HepG2 (cell line): ENCODE results near the gene MPPE1. TPM values are rescaled to one million over a fixed set of nuclear protein-coding genes. Genes with fewer than 3 reads are reported as not detected.

Source experiments
- ATAC-seq: fragments of 200-7000 bp; cut with Tn5 transposase; 3 replicates; pipeline ENCODE4 v1.9.1; 2020; ENCODE audit warnings: mild to moderate bottlenecking, moderate library complexity
- BruUV-seq: library from RNA; stranded (reverse); fragments of 400-500 nt; replicated peaks from 2 replicates; lab custom pipeline; 2021; lab: Mats Ljungman, UMichigan
- CTCF ChIA-PET: fragments of 300-600 bp; formaldehyde crosslinking; extraction: SDS; loops from one replicate; lab custom pipeline; 2021; ENCODE audit warnings: low total read pairs, inconsistent platforms, low intra/inter-chr PET ratio; lab: Yijun Ruan, JAX
- POLR2A ChIA-PET: fragments of 350-600 bp; sonication (Branson Sonifier 250); formaldehyde crosslinking; loops from one replicate; lab custom pipeline; 2020; ENCODE audit warnings: antibody characterized with exemption, inconsistent platforms; lab: Yijun Ruan, JAX
- DNase-seq: peaks from one replicate; pipeline ENCODE4 v3.0.0-alpha.2; 2015; ENCODE audit warnings: low spot score
- FAIRE-seq: peaks from 3 replicates; lab custom pipeline; 2011; peaks lifted over from hg19 to GRCh38; lab: Jason Lieb, UNC
- H2AFZ ChIP-seq: one replicate; pipeline ENCODE4 v1.6.1; 2011; ENCODE audit warnings: low read length, inconsistent platforms
- H3K27ac ChIP-seq: fragments of 300-600 bp; 3 replicates; pipeline ENCODE4 v1.8.0; 2011; ENCODE audit warnings: mixed run types, mild to moderate bottlenecking, mixed read lengths, low read length, inconsistent platforms; ENCODE audit not compliant: insufficient read depth; ENCODE audit errors: extremely low read length
- H3K27me3 ChIP-seq, 2 experiments: fragments of 200-600 bp in 1 of 2; 2 replicates in 1 of 2; 3 replicates in 1 of 2; pipeline versions ENCODE4 v1.6.0 to v1.8.0; 2011; ENCODE audit warnings: low read length in 2 of 2, mild to moderate bottlenecking in 2 of 2, moderate library complexity in 2 of 2, inconsistent platforms in 1 of 2; ENCODE audit not compliant: insufficient read depth in 2 of 2, control insufficient read depth in 1 of 2
- H3K36me3 ChIP-seq, 2 experiments: fragments of 200-600 bp in 1 of 2; replicated peaks in 1 of 2; 2 replicates in 1 of 2; 3 replicates in 1 of 2; pipeline versions ENCODE4 v1.5.1 to v1.8.0; 2011; ENCODE audit warnings: low read length in 2 of 2, inconsistent platforms in 1 of 2; ENCODE audit not compliant: insufficient read depth in 2 of 2, control insufficient read depth in 1 of 2
- H3K4me1 ChIP-seq: 2 replicates; pipeline ENCODE4 v1.5.1; 2012; ENCODE audit warnings: low read length, inconsistent platforms; ENCODE audit not compliant: insufficient read depth
- H3K4me2 ChIP-seq: 2 replicates; pipeline ENCODE4 v1.6.0; 2011; ENCODE audit warnings: low read depth, low read length, inconsistent platforms
- H3K4me3 ChIP-seq, 3 experiments: fragments of 200-600 bp in 1 of 3; sonication (generic), shearing (Covaris generic) in 1 of 3; replicated peaks in 1 of 3; 2 replicates each; pipeline ENCODE4 v1.5.1; 2011 to 2016; ENCODE audit warnings: low read length in 3 of 3, inconsistent platforms in 2 of 3, low read depth in 2 of 3, mild to moderate bottlenecking in 2 of 3, control low read depth in 1 of 3, mixed read lengths in 1 of 3; ENCODE audit not compliant: insufficient read depth in 1 of 3
- H3K79me2 ChIP-seq: one replicate; pipeline ENCODE4 v1.6.1; 2011; ENCODE audit warnings: low read length, inconsistent platforms; ENCODE audit not compliant: insufficient read depth
- H3K9ac ChIP-seq: 2 replicates; pipeline ENCODE4 v1.6.0; 2011; ENCODE audit warnings: mild to moderate bottlenecking, low read depth, low read length, inconsistent platforms; ENCODE audit not compliant: insufficient read depth
- H3K9me3 ChIP-seq: 2 replicates; pipeline ENCODE4 v1.5.1; 2012; ENCODE audit warnings: mild to moderate bottlenecking, low read length
- H4K20me1 ChIP-seq: 2 replicates; pipeline ENCODE4 v1.6.0; 2011; ENCODE audit warnings: inconsistent platforms, mild to moderate bottlenecking, low read length, moderate library complexity; ENCODE audit not compliant: insufficient read depth
- CBX2 ChIP-seq, 2 experiments: fragments of 200-600 bp in 1 of 2; sonication (generic); formaldehyde crosslinking in 1 of 2; IDR thresholded peaks; 2 replicates each; pipeline versions ENCODE4 v1.7.0 to v1.8.1; 2018 to 2022; ENCODE audit warnings: low read depth in 2 of 2, low read length in 1 of 2, mild to moderate bottlenecking in 1 of 2, missing genetic modification reagents in 1 of 2
- DMAP1 ChIP-seq: IDR thresholded peaks from 2 replicates; pipeline ENCODE4 v1.6.1; 2016
- HMGXB4 ChIP-seq, 2 experiments: sonication (generic) in 1 of 2; formaldehyde crosslinking in 1 of 2; IDR thresholded peaks; 2 replicates each; pipeline versions ENCODE4 v1.4.0 to v1.6.1; 2018 to 2020; ENCODE audit warnings: missing genetic modification reagents in 2 of 2, borderline replicate concordance in 1 of 2, low read depth in 1 of 2, mild to moderate bottlenecking in 1 of 2, missing biosample characterization in 1 of 2
- KMT2A ChIP-seq: sonication (generic); formaldehyde crosslinking; IDR thresholded peaks from 2 replicates; pipeline ENCODE4 v1.4.0; 2020; ENCODE audit warnings: missing genetic modification reagents
- RBFOX2 ChIP-seq: fragments of 200-400 bp; formaldehyde crosslinking; IDR thresholded peaks from 2 replicates; pipeline ENCODE4 v1.6.1; 2017; ENCODE audit warnings: low read depth, mild to moderate bottlenecking, low read length
- ZFP1 ChIP-seq: IDR thresholded peaks from 2 replicates; pipeline ENCODE4 v1.6.1; 2016
- ZNF10 ChIP-seq: sonication (generic); formaldehyde crosslinking; IDR thresholded peaks from 2 replicates; pipeline ENCODE4 v1.4.0; 2020; ENCODE audit warnings: mild to moderate bottlenecking, low read depth, missing genetic modification reagents, borderline replicate concordance
- ZNF572 ChIP-seq: sonication (generic); formaldehyde crosslinking; IDR thresholded peaks from 2 replicates; pipeline ENCODE4 v1.5.1; 2020; ENCODE audit warnings: mild to moderate bottlenecking, missing genetic modification reagents
- ZNF580 ChIP-seq: IDR thresholded peaks from 2 replicates; pipeline ENCODE4 v1.6.1; 2016; ENCODE audit warnings: low read depth, borderline replicate concordance
- WGBS: methylation state at CpG from one replicate; pipeline ENCODE4 v1.1.6; 2017; ENCODE audit warnings: low lambda C conversion rate; 5-methylcytosine and 5-hydroxymethylcytosine counted together
- in situ Hi-C: cut with HindIII; loops from 2 replicates; pipeline ENCODE4 v1.10.0; 2017; ENCODE audit warnings: low pct_unique_long_range_greater_than_20kb; ENCODE audit not compliant: extremely low pct_ligation_motif_present
- intact Hi-C: fragments of 100-400 bp; cut with micrococcal nuclease; formaldehyde crosslinking; loops from one replicate; pipeline ENCODE4 v1.10.0; 2022; ENCODE audit not compliant: unreplicated experiment
- polyA plus RNA-seq, 8 experiments: library from polyadenylated mRNA; depleted of rRNA in 3 of 8; stranded (reverse) in 7 of 8; unstranded in 1 of 8; fragments of >200 nt; fragmentation: Illumina TruSeq in 4 of 8; extraction: Trizol in 4 of 8; gene quantifications; 2 replicates each; pipeline versions ENCODE4 v1.2.1 to v1.2.3, GENCODE V29; 2011 to 2016; ENCODE audit warnings: low read depth in 4 of 8, missing spikeins in 1 of 8, mixed read lengths in 1 of 8; ENCODE audit not compliant: insufficient read depth in 1 of 8
- total RNA-seq, 5 experiments: library from RNA; depleted of rRNA; stranded (reverse); fragments of >200 nt; fragmentation: Illumina TruSeq; extraction: Trizol; gene quantifications; 2 replicates each; pipeline ENCODE4 v1.2.3, GENCODE V29; 2016; ENCODE audit warnings: low read depth in 1 of 5

Gene MPPE1
- total and polyA plus RNA-seq, 2 of the 13 experiments (the other 11 are each of a cell fraction or from before 2014, with no cell fraction given), result 9.6 to 11.9 TPM

- TF ChIP-seq HMGXB4 (CRISPR knock-in tag; IDR thresholded peaks at IDR 0.05; ENCODE audit: borderline replicate concordance in 1 of 2, low read depth in 1 of 2), result peak in 1 of 2 experiments; percentile 78; a peak in 1 of 4 replicates
- no peak for TF ChIP-seq ZNF10
- TF ChIP-seq RBFOX2, result 0 out of 2 replicates have a peak, but pooled peaks have one; percentile 40
- no peak for TF ChIP-seq ZNF580 (CRISPR knock-in tag)
- TF ChIP-seq ZFP1, result peak; percentile 25; the same call in 1 of the 2 replicates
Measured at GRCh38 chr18:11947214-11948191, 39.4 kb upstream of the MPPE1 start (continued).

- no peaks in the 10 kb centered on the region for H3K36me3 ChIP-seq
- POLR2A ChIA-PET, result interaction anchor here (0.6 to 5.4 kb wide), 7 partner anchors 9 to 53 kb away, joined by 3 to 69 read pairs (median 5); partner anchors contain the start of gene IMPA2
- ATAC-seq (peak; percentile 64), FAIRE-seq (no peak), DNase-seq (no peak)
- WGBS, result 1% methylated on average over 3 of the region's 3 CpGs
- H4K20me1 ChIP-seq, result no peaks in the 10 kb centered on the region
- H3K27ac ChIP-seq, result peak overlapping the region; percentile 52
- TSS peak; percentile 92 for BruUV-seq
- peaks cover 34% of the 10 kb centered on the region for H3K4me1 ChIP-seq
- no peak for TF ChIP-seq CBX2 (IDR thresholded peaks at IDR 0.05; ENCODE audit: low read depth, low read length)
- no peak for TF ChIP-seq CBX2 (CRISPR knock-in tag; IDR thresholded peaks at IDR 0.05; ENCODE audit: low read depth)
- 0 out of 2 replicates have a peak, but pooled peaks have one; percentile 11 for TF ChIP-seq DMAP1 (CRISPR knock-in tag)
- no peak for TF ChIP-seq KMT2A (CRISPR knock-in tag)
- TF ChIP-seq ZNF572, result no peak
- H3K9me3 ChIP-seq, result no peaks in the 10 kb centered on the region
- H3K79me2 ChIP-seq, result no peaks in the 10 kb centered on the region
- CTCF ChIA-PET, result no interaction called here
- no peaks in the 10 kb centered on the region for H3K27me3 ChIP-seq
- H3K9ac ChIP-seq, result peak overlapping the region; percentile 47
- peak overlapping the region; percentile 57 to 68 (median 62) for H3K4me3 ChIP-seq
- peak overlapping the region; percentile 93 for H3K4me2 ChIP-seq
- H2AFZ ChIP-seq, result peak overlapping the region; percentile 23
- intact Hi-C loops, result loop anchor here (1.0 kb wide), 1 partner anchor 9 kb away; no protein-coding TSS in a partner anchor
- in situ Hi-C loops, result no loop called here
Measured at GRCh38 chr18:11946756-11947155, 38.6 kb upstream of the MPPE1 start.
